ENCODE data around the gene TXNDC16.

- no peak for TF ChIP-seq CTCF (IDR thresholded peaks at IDR 0.05)
- TF ChIP-seq POLR2A (IDR thresholded peaks at IDR 0.05): no peak
These were observed 44.6 kb upstream of the TXNDC16 start for GRCh38 chr14:52596861-52597260.
